Stimulated activated CD8-positive, alpha-beta memory T cell treated with anti-CD3 and anti-CD28 coated beads, Interleukin-12 subunit alpha, Interleukin-12 subunit beta, amount 100 ng/mL, for 4 hours (primary cell): ENCODE data around the gene TAF11L9.
"Not testable (repeated sequence)": the region's sequence is repeated elsewhere in the genome, so short reads cannot be mapped to it uniquely, and the experiment has no call there.

Source experiments
- DNase-seq: peaks from one replicate; pipeline ENCODE4 v3.0.0-alpha.2; 2020; ENCODE audit warnings: low read depth

TAF11L9 gene

GRCh38 chr5:17594255-17594654, at the start of gene TAF11L9:
Gene TAF11L9, minus strand, starts transcription at chr5:17594394.
- not testable (repeated sequence) for DNase-seq

GRCh38 chr5:17634160-17634559, 40.0 kb upstream of the TAF11L9 start, which contains the start of gene TAF11L14:
Gene TAF11L14, plus strand, starts transcription at chr5:17634460.
- DNase-seq: no peak

DNA sequence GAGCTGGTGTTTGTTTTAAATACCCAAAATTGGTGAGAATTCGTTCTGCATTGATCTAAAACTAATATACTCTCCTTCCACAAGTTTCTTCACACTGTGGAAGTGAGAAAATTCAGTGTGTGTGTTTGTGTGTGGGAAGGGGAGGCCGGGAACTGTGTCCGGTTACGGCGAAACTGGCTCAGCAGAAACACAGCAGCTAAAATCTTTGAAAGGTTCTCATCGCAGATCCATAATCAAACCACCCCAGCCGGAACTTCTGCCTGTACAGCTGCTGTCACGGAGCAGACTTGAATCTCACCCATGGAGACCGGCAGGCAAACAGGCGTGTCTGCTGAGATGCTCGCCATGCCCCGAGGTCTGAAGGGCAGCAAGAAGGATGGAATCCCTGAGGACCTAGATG, 37.6 kb upstream of the TAF11L9 start, which contains the start of gene TAF11L13:
TSS of gene TAF11L13 (plus strand) at position 301 of the 400 bp plus-strand sequence.
- DNase-seq: not testable (repeated sequence)

DNA sequence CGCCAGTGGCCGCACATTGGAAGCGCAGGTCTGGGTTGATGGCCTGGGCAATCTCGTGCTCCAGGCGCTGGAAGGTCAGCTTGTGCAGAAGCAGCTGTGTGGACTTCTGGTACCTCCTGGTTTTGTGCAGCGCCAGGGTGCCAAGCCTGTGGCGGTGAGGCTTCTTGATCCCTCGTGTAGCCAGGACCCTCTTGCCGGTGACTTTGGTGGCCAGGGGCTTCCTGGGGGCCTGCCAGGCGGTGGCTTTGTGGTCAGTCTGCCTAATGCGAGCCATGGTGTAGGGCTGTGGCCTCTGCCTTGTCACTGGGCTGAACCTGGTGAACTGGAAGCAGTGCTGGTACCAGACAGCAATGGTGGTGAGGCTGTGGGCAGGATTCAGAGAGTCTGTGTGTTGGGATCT, 31.5 kb upstream of the TAF11L9 start:
- no peak for DNase-seq

GRCh38 chr5:17620627-17621026, 26.4 kb upstream of the TAF11L9 start:
- DNase-seq: no peak

- no peak for DNase-seq
Measured at GRCh38 chr5:17619354-17619753, 25.2 kb upstream of the TAF11L9 start.

GRCh38 chr5:17614872-17615605, 20.8 kb upstream of the TAF11L9 start:
- DNase-seq: no peak

DNA sequence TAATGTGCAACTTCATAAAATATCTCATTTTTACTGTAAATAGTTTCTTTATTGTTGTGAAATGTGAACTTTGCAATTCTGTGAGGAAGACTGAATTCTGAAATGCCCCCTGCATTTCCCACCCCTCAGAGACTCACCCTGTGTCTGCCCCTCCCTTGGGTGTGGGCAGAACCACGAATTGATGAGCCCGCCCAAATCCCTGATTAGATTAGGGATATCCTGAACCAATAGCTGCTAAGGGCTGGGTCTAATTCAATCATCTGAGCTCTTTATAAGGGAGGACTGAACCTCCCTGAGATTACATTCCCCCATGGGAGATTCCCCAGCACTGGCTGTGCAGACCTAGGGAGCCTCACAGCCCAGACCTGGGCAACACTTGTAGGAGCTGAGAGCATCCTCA, 15.9 kb upstream of the TAF11L9 start, which contains the start of gene TAF11L12:
TSS of gene TAF11L12 (plus strand) at position 301 of the 400 bp plus-strand sequence.
- not testable (repeated sequence) for DNase-seq

DNA sequence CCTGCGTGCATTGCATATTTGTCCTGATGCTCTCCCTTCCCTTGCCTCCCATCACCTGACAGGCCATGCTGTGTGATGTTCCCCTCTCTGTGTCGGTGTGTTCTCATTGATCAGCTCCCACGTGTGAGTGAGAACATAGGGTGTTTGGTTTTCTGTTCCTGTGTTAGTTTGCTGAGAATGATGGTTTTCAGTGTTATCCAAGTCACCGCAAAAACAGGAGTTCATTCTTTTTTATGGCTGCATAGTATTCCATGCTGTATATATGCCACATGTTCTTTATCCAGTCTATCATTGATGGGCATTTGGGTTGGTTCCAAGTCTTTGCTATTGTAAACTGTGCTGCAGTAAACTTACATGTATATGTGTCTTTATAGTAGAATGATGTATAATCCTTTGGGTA, 13.3 kb upstream of the TAF11L9 start:
- DNase-seq: not testable (repeated sequence)

DNA sequence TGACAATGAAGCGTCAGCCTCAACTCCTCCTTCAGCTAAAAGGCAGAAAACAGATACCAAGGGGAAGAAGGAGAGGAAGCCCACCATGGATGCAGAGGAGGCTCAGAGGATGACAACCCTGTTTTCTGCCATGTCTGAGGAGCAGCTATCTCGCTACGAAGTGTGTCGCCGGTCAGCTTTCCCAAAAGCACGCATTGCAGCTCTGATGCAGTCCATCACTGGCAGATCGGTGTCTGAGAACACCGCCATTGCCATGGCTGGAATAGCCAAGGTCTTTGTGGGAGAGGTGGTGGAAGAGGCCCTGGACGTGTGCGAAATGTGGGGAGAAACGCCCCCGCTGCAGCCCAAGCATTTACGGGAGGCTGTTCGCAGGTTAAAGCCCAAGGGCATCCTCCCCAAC, 10.8 kb upstream of the TAF11L9 start:
- no peak for DNase-seq

- not testable (repeated sequence) for DNase-seq
Measured at GRCh38 chr5:17603880-17604279, 9.7 kb upstream of the TAF11L9 start, which contains the start of gene TAF11L11. Gene TAF11L11, plus strand, starts transcription at chr5:17604183.

- not testable (repeated sequence) for DNase-seq
Measured at GRCh38 chr5:17597728-17598127, 3.5 kb upstream of the TAF11L9 start, which contains the start of gene TAF11L10. Gene TAF11L10, minus strand, starts transcription at chr5:17597828.

DNA sequence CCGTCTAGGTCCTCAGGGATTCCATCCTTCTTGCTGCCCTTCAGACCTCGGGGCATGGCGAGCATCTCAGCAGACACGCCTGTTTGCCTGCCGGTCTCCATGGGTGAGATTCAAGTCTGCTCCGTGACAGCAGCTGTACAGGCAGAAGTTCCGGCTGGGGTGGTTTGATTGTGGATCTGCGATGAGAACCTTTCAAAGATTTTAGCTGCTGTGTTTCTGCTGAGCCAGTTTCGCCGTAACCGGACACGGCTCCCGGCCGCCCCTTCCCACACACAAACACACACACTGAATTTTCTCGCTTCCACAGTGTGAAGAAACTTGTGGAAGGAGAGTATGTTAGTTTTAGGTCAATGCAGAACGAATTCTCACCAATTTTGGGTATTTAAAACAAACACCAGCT, 3.3 kb downstream of the TAF11L9 start, which contains the start of gene TAF11L8:
TSS of gene TAF11L8 (minus strand) at position 101 of the 400 bp plus-strand sequence.
- DNase-seq: not testable (repeated sequence)

DNA sequence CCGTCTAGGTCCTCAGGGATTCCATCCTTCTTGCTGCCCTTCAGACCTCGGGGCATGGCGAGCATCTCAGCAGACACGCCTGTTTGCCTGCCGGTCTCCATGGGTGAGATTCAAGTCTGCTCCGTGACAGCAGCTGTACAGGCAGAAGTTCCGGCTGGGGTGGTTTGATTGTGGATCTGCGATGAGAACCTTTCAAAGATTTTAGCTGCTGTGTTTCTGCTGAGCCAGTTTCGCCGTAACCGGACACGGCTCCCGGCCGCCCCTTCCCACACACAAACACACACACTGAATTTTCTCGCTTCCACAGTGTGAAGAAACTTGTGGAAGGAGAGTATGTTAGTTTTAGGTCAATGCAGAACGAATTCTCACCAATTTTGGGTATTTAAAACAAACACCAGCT, 8.5 kb downstream of the TAF11L9 start, which contains the start of gene TAF11L7:
TSS of gene TAF11L7 (minus strand) at position 101 of the 400 bp plus-strand sequence.
- not testable (repeated sequence) for DNase-seq
